Stimulated activated CD8-positive, alpha-beta memory T cell treated with anti-CD3 and anti-CD28 coated beads, Interleukin-2, amount 100 ng/mL, for 48 hours (primary cell): ENCODE measurements around the gene ADARB2.

Source experiments
- DNase-seq, 2 donors: peaks; one replicate each; pipeline ENCODE4 v3.0.0-alpha.2; 2020; ENCODE audit warnings: low read depth in 2 of 2

Gene ADARB2

GRCh38 chr10:1663226-1663625 lies 74.1 kb downstream of the ADARB2 start:
- no peak for DNase-seq

GRCh38 chr10:1662438-1663025 lies 74.8 kb downstream of the ADARB2 start:
- DNase-seq = no peak

GRCh38 chr10:1661859-1662437 lies 75.4 kb downstream of the ADARB2 start:
- DNase-seq = no peak

GRCh38 chr10:1661416-1661815 lies 75.9 kb downstream of the ADARB2 start:
- no peak for DNase-seq

GRCh38 chr10:1660815-1661214 lies 76.5 kb downstream of the ADARB2 start:
- DNase-seq = no peak

GRCh38 chr10:1660386-1660785 lies 76.9 kb downstream of the ADARB2 start:
- no peak for DNase-seq

- no peak for DNase-seq
These were observed 78.0 kb downstream of the ADARB2 start for GRCh38 chr10:1659221-1659791.

- no peak for DNase-seq
These were observed 78.7 kb downstream of the ADARB2 start for GRCh38 chr10:1658658-1659057.

GRCh38 chr10:1657479-1657878 lies 79.8 kb downstream of the ADARB2 start:
- DNase-seq = no peak

GRCh38 chr10:1655367-1655766 lies 82.0 kb downstream of the ADARB2 start:
- no peak for DNase-seq

- no peak for DNase-seq
These were observed 82.4 kb downstream of the ADARB2 start for GRCh38 chr10:1654811-1655356.

- DNase-seq = no peak
These were observed 83.1 kb downstream of the ADARB2 start for GRCh38 chr10:1654247-1654646.

GRCh38 chr10:1653321-1653720 lies 84.0 kb downstream of the ADARB2 start:
- no peak for DNase-seq

- DNase-seq = no peak
These were observed 85.2 kb downstream of the ADARB2 start for GRCh38 chr10:1652151-1652550.

- DNase-seq = no peak
These were observed 85.9 kb downstream of the ADARB2 start for GRCh38 chr10:1651270-1651966.

GRCh38 chr10:1650542-1651269 lies 86.6 kb downstream of the ADARB2 start:
- DNase-seq = no peak

- no peak for DNase-seq
These were observed 88.7 kb downstream of the ADARB2 start for GRCh38 chr10:1648648-1649047.

GRCh38 chr10:1646332-1646731 lies 91.0 kb downstream of the ADARB2 start:
- no peak for DNase-seq

GRCh38 chr10:1645896-1646295 lies 91.4 kb downstream of the ADARB2 start:
- DNase-seq = no peak

- no peak for DNase-seq
These were observed 93.1 kb downstream of the ADARB2 start for GRCh38 chr10:1644191-1644711.

- DNase-seq = no peak
These were observed 93.5 kb downstream of the ADARB2 start for GRCh38 chr10:1643908-1644179.
